ENCODE results near the gene DCAF17.
A peak's percentile ranks its signal among the peaks of the same experiment; 100 is the strongest.

DCAF17 gene, protein sequence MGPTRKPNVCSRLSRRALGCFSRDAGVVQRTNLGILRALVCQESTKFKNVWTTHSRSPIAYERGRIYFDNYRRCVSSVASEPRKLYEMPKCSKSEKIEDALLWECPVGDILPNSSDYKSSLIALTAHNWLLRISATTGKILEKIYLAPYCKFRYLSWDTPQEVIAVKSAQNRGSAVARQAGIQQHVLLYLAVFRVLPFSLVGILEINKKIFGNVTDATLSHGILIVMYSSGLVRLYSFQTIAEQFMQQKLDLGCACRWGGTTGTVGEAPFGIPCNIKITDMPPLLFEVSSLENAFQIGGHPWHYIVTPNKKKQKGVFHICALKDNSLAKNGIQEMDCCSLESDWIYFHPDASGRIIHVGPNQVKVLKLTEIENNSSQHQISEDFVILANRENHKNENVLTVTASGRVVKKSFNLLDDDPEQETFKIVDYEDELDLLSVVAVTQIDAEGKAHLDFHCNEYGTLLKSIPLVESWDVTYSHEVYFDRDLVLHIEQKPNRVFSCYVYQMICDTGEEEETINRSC
- total RNA-seq, result 22.6 to 32.3 (median 32.3) reads per million in 3 donors

DNA sequence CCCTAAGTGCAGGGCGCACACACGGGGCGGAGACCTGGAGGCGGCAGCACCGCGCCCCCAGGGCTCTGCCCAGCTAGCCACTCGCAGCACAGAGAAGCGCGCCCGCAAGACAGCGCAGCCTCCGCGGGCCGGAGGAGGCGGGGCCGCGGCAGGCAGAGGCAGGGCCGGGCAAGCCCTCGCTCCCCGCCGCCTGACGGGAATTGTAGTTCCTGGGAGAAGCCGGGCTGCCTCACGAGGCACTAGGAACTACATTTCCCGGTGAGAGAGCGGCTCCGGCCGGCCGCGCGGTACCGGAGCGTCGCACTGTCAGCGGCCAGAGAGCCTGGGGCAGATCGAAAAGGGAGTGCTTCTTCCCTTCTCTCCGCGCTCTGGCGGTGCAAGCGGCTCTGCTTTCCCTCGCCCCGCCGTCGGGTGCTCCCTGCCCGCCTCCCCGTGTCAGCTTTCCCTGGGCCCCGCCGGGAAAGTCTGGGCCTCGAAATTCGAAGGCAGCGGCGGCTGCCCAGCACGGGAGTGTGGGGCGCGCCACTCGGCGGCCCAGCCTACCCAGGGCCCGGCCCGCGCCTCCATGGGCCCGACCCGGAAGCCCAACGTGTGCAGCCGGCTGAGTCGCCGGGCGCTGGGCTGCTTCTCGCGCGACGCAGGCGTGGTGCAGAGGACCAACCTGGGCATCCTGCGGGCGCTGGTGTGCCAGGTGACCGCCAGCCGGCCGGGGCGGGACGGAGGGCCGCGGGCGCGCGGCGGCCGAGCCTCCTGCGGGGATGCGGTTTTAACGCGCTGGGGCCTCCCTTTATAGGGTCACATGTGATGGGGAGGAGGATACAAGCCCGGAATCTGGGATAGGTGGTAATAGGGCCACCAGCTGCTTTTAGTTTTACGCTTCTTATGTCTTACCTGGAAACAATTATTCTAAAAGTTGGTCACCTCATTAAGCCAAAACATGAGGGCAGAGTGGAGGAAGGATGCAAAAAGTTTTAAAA is at the start of gene DCAF17:
Gene DCAF17 (plus strand): TSS at position 214 of the 977 bp plus-strand sequence. CDS start 352 bp downstream, at position 566.
- DNase-seq, result peak; percentile 85 to 92 (median 89)
- Histone ChIP-seq H3K36me3 (ENCODE audit: control insufficient read depth, insufficient read depth, low read length) (peaks cover 19% of the 10 kb centered on the region), H3K4me1 (ENCODE audit: control insufficient read depth, insufficient read depth, low read length, poor library complexity, severe bottlenecking) (peaks cover 12% of the 10 kb centered on the region), H3K27me3 (replicated peaks; ENCODE audit: control insufficient read depth, insufficient read depth, low read length, poor library complexity, severe bottlenecking) (no peaks in the 10 kb centered on the region), H3K9me3 (ENCODE audit: control insufficient read depth, low read length) (no peaks in the 10 kb centered on the region), H3K4me3 (ENCODE audit: insufficient read depth, low read depth, low read length, poor library complexity, severe bottlenecking) (peak within 1 kb of the TSS; percentile 86), H3K27ac (ENCODE audit: insufficient read depth, low read length, poor library complexity, severe bottlenecking) (peak within 1 kb of the TSS; percentile 92)

DNA sequence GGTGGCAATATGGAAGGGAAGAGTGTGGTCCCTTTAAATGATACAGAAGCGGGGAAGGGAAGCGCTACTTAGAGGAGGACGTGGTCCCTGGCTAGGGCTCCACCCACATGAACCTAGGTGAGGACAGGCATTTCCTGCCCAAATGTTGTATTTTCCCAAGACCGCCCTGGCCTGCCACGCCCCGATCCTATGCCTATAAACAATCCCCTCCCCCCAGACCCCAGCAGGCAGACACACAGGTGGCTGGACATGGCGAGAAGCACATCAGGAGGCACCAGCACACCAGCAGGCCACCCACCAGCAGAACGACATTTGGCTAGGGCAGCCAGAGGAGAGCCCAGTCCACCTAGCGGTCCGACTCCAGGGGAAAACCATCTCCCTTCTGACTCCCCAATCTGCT is 47.4 kb upstream of the DCAF17 start:
- DNase-seq, result no peak
- Histone ChIP-seq H3K27me3 (replicated peaks; ENCODE audit: control insufficient read depth, insufficient read depth, low read length, poor library complexity, severe bottlenecking) (no peaks in the 10 kb centered on the region), H3K4me3 (ENCODE audit: insufficient read depth, low read depth, low read length, poor library complexity, severe bottlenecking) (no peak overlapping the region), H3K9me3 (ENCODE audit: control insufficient read depth, low read length) (no peaks in the 10 kb centered on the region), H3K27ac (ENCODE audit: insufficient read depth, low read length, poor library complexity, severe bottlenecking) (no peak overlapping the region), H3K4me1 (ENCODE audit: control insufficient read depth, insufficient read depth, low read length, poor library complexity, severe bottlenecking) (no peaks in the 10 kb centered on the region), H3K36me3 (ENCODE audit: control insufficient read depth, insufficient read depth, low read length) (no peaks in the 10 kb centered on the region)

DNA sequence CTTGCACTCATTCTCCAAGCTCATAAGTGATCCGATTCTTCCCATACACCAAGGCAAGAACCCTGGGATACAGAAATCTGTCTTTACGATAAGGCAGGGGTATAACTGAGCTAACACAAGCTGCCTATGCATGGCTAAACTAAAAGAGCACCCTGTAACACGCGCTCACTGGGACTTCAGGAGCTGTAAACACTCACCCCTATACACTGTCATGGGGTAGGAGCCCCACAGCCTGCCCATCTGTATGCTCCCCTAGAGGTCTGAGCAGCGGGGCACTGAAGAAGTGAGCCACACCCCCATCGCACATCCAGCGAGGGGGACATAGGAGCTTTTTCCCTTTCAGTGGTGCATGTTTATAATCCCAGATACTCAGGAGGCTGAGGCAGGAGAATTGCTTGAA is 47.0 kb upstream of the DCAF17 start:
- Histone ChIP-seq H3K27ac (ENCODE audit: insufficient read depth, low read length, poor library complexity, severe bottlenecking) (no peak overlapping the region), H3K4me3 (ENCODE audit: insufficient read depth, low read depth, low read length, poor library complexity, severe bottlenecking) (no peak overlapping the region), H3K9me3 (ENCODE audit: control insufficient read depth, low read length) (no peaks in the 10 kb centered on the region), H3K4me1 (ENCODE audit: control insufficient read depth, insufficient read depth, low read length, poor library complexity, severe bottlenecking) (no peaks in the 10 kb centered on the region), H3K27me3 (replicated peaks; ENCODE audit: control insufficient read depth, insufficient read depth, low read length, poor library complexity, severe bottlenecking) (no peaks in the 10 kb centered on the region), H3K36me3 (ENCODE audit: control insufficient read depth, insufficient read depth, low read length) (no peaks in the 10 kb centered on the region)
- DNase-seq, result no peak

DNA sequence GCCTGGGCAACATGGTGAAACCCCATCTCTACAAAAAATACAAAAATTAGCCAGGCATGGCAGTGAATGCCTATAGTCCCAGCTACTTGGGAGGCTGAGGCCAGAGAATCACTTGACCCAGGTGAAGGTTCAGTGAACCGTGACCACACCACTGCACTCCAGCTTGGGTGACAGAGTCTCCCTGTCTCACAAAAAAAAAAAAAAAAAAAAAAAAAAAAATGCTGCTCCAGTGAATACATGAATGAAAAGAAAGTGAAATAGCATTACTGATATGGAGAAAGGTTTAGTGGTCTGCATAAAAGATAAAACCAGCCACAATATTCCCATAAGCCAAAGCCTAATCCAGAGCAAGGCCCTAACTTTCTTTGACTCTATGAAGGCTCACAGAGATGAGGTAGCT is 44.7 kb upstream of the DCAF17 start:
- DNase-seq, result no peak
- Histone ChIP-seq H3K9me3 (ENCODE audit: control insufficient read depth, low read length) (no peaks in the 10 kb centered on the region), H3K27ac (ENCODE audit: insufficient read depth, low read length, poor library complexity, severe bottlenecking) (no peak overlapping the region), H3K4me3 (ENCODE audit: insufficient read depth, low read depth, low read length, poor library complexity, severe bottlenecking) (no peak overlapping the region), H3K36me3 (ENCODE audit: control insufficient read depth, insufficient read depth, low read length) (no peaks in the 10 kb centered on the region), H3K4me1 (ENCODE audit: control insufficient read depth, insufficient read depth, low read length, poor library complexity, severe bottlenecking) (no peaks in the 10 kb centered on the region), H3K27me3 (replicated peaks; ENCODE audit: control insufficient read depth, insufficient read depth, low read length, poor library complexity, severe bottlenecking) (no peaks in the 10 kb centered on the region)

DNA sequence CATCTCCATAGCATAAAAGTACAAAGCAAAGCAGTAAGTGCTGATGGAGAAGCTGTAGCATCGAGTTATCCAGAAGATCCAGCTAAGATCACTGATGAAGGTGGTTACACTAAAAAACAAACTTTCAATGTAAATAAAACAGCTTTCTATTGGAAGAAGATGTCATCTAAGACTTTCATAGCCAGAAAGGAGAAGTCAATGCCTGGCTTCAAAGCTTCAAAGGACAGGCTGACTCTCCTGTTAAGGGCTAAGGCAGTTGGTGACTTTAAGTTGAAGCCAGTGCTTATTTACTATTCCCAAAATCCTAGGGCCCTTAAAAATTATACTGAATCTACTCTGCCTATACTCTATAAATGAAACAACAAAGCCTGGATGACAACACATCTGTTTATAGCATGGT is 44.2 kb upstream of the DCAF17 start:
- Histone ChIP-seq H3K9me3 (ENCODE audit: control insufficient read depth, low read length) (no peaks in the 10 kb centered on the region), H3K4me1 (ENCODE audit: control insufficient read depth, insufficient read depth, low read length, poor library complexity, severe bottlenecking) (no peaks in the 10 kb centered on the region), H3K4me3 (ENCODE audit: insufficient read depth, low read depth, low read length, poor library complexity, severe bottlenecking) (no peak overlapping the region), H3K27ac (ENCODE audit: insufficient read depth, low read length, poor library complexity, severe bottlenecking) (no peak overlapping the region), H3K36me3 (ENCODE audit: control insufficient read depth, insufficient read depth, low read length) (no peaks in the 10 kb centered on the region), H3K27me3 (replicated peaks; ENCODE audit: control insufficient read depth, insufficient read depth, low read length, poor library complexity, severe bottlenecking) (no peaks in the 10 kb centered on the region)
- DNase-seq, result no peak

DNA sequence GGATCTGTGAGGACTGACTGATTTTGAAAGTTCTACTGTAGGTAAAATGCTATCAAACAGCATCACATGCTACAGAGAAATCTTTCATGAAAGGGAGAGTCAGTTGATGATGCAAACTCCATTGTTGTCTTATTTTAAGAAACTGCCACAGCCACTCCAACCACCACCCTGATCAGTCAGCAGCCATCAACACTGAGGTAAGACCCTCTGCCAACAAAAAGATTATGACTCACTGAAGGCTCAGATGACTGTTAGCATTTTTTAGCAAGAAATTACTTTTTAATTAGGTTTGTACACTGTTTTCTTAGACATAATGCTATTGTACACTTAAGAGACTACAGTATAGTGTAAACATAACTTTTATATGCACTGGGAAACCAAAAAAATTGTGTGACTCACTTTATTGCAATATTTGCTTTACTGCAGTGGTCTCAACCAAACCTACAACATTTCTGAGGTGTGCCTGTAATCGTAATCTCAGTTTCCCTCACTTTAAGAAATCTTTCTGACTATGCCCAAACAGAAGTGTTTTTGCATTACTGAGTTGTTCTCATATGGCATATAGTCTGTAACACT is 43.0 kb upstream of the DCAF17 start:
- DNase-seq, result no peak

DNA sequence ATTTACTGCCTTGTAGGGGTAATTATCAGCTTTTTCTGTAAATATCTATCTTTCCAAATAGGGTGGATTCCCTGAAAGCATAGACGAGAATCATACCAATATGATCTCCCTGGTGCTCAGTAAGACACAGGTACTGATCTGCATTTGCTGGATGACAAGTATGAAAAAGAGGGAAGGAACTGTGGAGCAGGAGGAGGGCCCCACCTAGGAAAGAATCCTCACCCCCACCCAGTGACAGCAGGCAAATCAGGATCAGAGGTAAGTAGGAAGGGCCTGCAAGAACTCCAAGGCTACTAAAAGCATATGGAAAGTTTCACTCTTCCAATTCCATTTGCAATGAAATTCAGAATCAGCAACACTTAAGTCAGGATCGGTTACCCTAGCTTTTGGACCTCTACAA is 42.5 kb upstream of the DCAF17 start:
- Histone ChIP-seq H3K4me1 (ENCODE audit: control insufficient read depth, insufficient read depth, low read length, poor library complexity, severe bottlenecking) (no peaks in the 10 kb centered on the region), H3K36me3 (ENCODE audit: control insufficient read depth, insufficient read depth, low read length) (no peaks in the 10 kb centered on the region), H3K27ac (ENCODE audit: insufficient read depth, low read length, poor library complexity, severe bottlenecking) (no peak overlapping the region), H3K9me3 (ENCODE audit: control insufficient read depth, low read length) (no peaks in the 10 kb centered on the region), H3K27me3 (replicated peaks; ENCODE audit: control insufficient read depth, insufficient read depth, low read length, poor library complexity, severe bottlenecking) (no peaks in the 10 kb centered on the region), H3K4me3 (ENCODE audit: insufficient read depth, low read depth, low read length, poor library complexity, severe bottlenecking) (no peak overlapping the region)
- no peak for DNase-seq

More for the DNA sequence above, 43.0 kb upstream of the DCAF17 start:
- no peak overlapping the region for H3K27ac ChIP-seq (ENCODE audit: insufficient read depth, low read length, poor library complexity, severe bottlenecking)
- no peak overlapping the region for H3K4me3 ChIP-seq (ENCODE audit: insufficient read depth, low read depth, low read length, poor library complexity, severe bottlenecking)
- no peaks in the 10 kb centered on the region for H3K36me3 ChIP-seq (ENCODE audit: control insufficient read depth, insufficient read depth, low read length)
- H3K9me3 ChIP-seq (ENCODE audit: control insufficient read depth, low read length), result no peaks in the 10 kb centered on the region
- no peaks in the 10 kb centered on the region for H3K27me3 ChIP-seq (replicated peaks; ENCODE audit: control insufficient read depth, insufficient read depth, low read length, poor library complexity, severe bottlenecking)
- H3K4me1 ChIP-seq (ENCODE audit: control insufficient read depth, insufficient read depth, low read length, poor library complexity, severe bottlenecking), result no peaks in the 10 kb centered on the region

DNA sequence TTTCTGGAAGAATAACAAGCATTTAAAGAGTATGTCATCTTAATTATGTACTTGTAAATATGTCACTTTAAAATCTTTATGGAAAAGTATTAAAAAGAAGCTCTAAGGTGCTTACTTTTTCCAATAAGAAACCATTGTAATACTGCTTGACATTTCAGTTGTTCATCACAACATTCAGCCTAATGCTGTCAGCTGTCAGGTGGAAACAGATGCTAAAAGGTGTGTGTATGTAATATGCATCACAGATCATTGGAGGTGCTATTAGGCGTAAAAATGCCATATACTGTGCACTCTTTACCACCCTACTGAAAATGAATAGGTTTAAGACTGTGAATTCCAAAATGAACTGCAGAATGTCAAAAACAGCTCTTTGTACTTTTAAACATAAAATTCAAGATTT is 40.5 kb upstream of the DCAF17 start:
- H3K27me3 ChIP-seq (replicated peaks; ENCODE audit: control insufficient read depth, insufficient read depth, low read length, poor library complexity, severe bottlenecking), result no peaks in the 10 kb centered on the region
- H3K4me1 ChIP-seq (ENCODE audit: control insufficient read depth, insufficient read depth, low read length, poor library complexity, severe bottlenecking), result no peaks in the 10 kb centered on the region
- H3K4me3 ChIP-seq (ENCODE audit: insufficient read depth, low read depth, low read length, poor library complexity, severe bottlenecking), result no peak overlapping the region
- H3K27ac ChIP-seq (ENCODE audit: insufficient read depth, low read length, poor library complexity, severe bottlenecking), result no peak overlapping the region
- no peak for DNase-seq
- H3K9me3 ChIP-seq (ENCODE audit: control insufficient read depth, low read length), result no peaks in the 10 kb centered on the region
- H3K36me3 ChIP-seq (ENCODE audit: control insufficient read depth, insufficient read depth, low read length), result no peaks in the 10 kb centered on the region

DNA sequence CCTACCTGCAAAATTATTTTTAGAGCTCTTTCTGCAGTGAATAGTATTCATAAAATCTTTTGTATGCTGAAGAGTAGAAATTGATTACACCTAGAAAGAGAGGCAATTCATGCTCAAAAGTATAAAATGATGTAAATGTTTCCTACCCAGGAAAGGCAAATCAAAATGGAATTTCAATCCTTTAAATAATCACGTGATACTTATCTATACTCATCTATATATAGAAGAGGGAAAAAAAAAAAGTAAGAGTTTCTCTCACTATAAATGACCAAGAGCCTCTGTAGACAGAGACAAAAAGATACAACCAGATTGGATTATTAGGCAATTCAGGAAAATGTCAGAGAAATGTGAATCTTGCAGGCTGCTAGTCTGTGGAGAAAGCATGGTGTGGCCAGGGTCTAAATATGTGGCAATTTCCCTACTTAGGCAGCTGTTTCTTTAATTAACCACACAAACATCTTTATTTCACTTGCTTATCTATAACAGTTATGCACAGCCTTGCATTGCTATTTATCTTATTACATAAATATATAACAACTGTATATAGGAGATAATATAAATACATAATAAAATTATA is 39.8 kb upstream of the DCAF17 start:
- H3K9me3 ChIP-seq (ENCODE audit: control insufficient read depth, low read length), result no peaks in the 10 kb centered on the region
- no peaks in the 10 kb centered on the region for H3K27me3 ChIP-seq (replicated peaks; ENCODE audit: control insufficient read depth, insufficient read depth, low read length, poor library complexity, severe bottlenecking)
- no peak for DNase-seq
- no peaks in the 10 kb centered on the region for H3K36me3 ChIP-seq (ENCODE audit: control insufficient read depth, insufficient read depth, low read length)
- H3K27ac ChIP-seq (ENCODE audit: insufficient read depth, low read length, poor library complexity, severe bottlenecking), result no peak overlapping the region
- H3K4me1 ChIP-seq (ENCODE audit: control insufficient read depth, insufficient read depth, low read length, poor library complexity, severe bottlenecking), result no peaks in the 10 kb centered on the region
- H3K4me3 ChIP-seq (ENCODE audit: insufficient read depth, low read depth, low read length, poor library complexity, severe bottlenecking), result no peak overlapping the region

Data from effector memory CD4-positive, alpha-beta T cell (primary cell).